GM19455 (cell line): ENCODE measurements around the gene LIMK1.
"Not testable (repeated sequence)": the region's sequence is repeated elsewhere in the genome, so short reads cannot be mapped to it uniquely, and the experiment has no call there.

ENCODE experiments used
- ATAC-seq: cut with Tn5 transposase; IDR thresholded peaks from one replicate; pipeline ENCODE4 v1.9.1; 2021; ENCODE audit not compliant: unreplicated experiment

Gene LIMK1

GRCh38 chr7:74119831-74120230 lies 36.2 kb downstream of the LIMK1 start:
- no peak for ATAC-seq

GRCh38 chr7:74121401-74122249 lies 38.0 kb downstream of the LIMK1 start:
- ATAC-seq, result no peak

- not testable (repeated sequence) for ATAC-seq
Observed at GRCh38 chr7:74123892-74124291, 40.3 kb downstream of the LIMK1 start.

- ATAC-seq, result no peak
Observed at GRCh38 chr7:74126220-74126880, 42.7 kb downstream of the LIMK1 start.

GRCh38 chr7:74129887-74130286 lies 46.3 kb downstream of the LIMK1 start:
- ATAC-seq, result no peak

GRCh38 chr7:74130518-74130917 lies 46.9 kb downstream of the LIMK1 start:
- no peak for ATAC-seq

GRCh38 chr7:74134117-74134620 lies 50.6 kb downstream of the LIMK1 start:
- no peak for ATAC-seq

GRCh38 chr7:74138334-74138867 lies 54.8 kb downstream of the LIMK1 start:
- no peak for ATAC-seq

GRCh38 chr7:74138945-74139843 lies 55.6 kb downstream of the LIMK1 start:
- no peak for ATAC-seq

- no peak for ATAC-seq
Observed at GRCh38 chr7:74141705-74142104, 58.1 kb downstream of the LIMK1 start.

- ATAC-seq, result no peak
Observed at GRCh38 chr7:74143383-74143782, 59.8 kb downstream of the LIMK1 start.

GRCh38 chr7:74148491-74148890 lies 64.9 kb downstream of the LIMK1 start:
- ATAC-seq, result no peak

GRCh38 chr7:74149071-74149470 lies 65.5 kb downstream of the LIMK1 start:
- ATAC-seq, result no peak

GRCh38 chr7:74149603-74150002 lies 66.0 kb downstream of the LIMK1 start:
- no peak for ATAC-seq

- ATAC-seq, result no peak
Observed at GRCh38 chr7:74153736-74154135, 70.1 kb downstream of the LIMK1 start.

GRCh38 chr7:74155810-74156395 lies 72.3 kb downstream of the LIMK1 start:
- ATAC-seq, result no peak

GRCh38 chr7:74157605-74158004 lies 74.0 kb downstream of the LIMK1 start:
- ATAC-seq, result no peak

GRCh38 chr7:74164985-74165456 lies 81.4 kb downstream of the LIMK1 start:
- no peak for ATAC-seq

- ATAC-seq, result no peak
Observed at GRCh38 chr7:74165867-74166593, 82.4 kb downstream of the LIMK1 start.

- ATAC-seq, result not testable (repeated sequence)
Observed at GRCh38 chr7:74167324-74167723, 83.7 kb downstream of the LIMK1 start.
